Neural progenitor cell (in vitro differentiated cells): ENCODE measurements around the gene WWOX.

Experiments
- EZH2 ChIP-seq: fragments of 200-600 bp; sonication (generic); IDR thresholded peaks from 2 replicates; pipeline ENCODE4 v1.6.1; 2017; ENCODE audit warnings: antibody characterized with exemption, mild to moderate bottlenecking, moderate library complexity
- TF ChIP-seq, protein P1 (sequence below): fragments of 200-600 bp; sonication (generic); IDR thresholded peaks from 2 replicates; pipeline ENCODE4 v1.5.1; 2017; ENCODE audit warnings: antibody characterized with exemption, mild to moderate bottlenecking

DNA sequence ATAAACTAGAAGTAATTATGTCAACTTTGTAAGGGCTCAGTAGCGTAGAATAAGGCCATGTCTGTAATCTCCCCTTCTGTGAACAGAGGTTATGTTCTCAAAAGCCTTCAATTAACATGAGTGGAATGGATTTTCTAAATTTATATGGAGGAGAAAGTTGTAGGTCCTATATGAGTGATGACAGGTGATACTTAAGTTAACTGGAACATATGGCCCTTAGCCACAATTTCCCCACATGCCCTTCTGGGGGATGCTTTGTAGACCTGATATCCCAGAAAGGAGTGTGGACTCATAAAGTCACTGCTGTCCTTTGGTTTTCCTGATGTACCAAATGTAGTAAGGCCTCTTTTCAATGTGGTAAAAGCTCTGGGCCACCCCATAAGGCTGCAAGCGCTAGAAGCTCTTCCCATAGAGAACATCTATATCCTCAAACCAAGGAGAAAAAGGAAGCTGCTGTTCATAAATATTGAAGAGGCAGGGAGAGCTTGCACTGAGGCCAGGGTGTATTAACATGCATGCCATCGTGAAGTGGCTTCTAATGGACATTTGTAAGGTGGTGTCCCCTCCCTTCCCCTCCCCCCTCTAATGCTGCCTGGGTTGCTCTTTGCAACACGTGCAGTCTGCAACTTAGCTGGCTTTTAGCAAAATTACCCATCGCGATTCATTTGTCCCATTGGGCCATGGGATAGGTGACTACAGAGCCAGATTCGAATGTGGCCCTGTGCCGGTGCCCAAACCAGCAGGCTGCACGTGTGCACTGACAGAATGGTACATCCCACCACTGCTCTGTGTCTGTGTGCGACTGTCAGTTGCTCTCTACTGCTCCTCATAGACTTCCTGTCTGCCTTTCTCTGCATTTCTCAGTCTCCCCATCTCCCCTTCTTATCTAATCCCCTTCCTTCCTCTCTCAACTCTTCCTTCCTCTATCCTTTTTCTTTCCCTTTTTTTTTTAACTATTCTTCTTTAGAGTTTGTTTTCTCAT lies 269.0 kb downstream of the WWOX start:
- TF ChIP-seq, protein P1, sequence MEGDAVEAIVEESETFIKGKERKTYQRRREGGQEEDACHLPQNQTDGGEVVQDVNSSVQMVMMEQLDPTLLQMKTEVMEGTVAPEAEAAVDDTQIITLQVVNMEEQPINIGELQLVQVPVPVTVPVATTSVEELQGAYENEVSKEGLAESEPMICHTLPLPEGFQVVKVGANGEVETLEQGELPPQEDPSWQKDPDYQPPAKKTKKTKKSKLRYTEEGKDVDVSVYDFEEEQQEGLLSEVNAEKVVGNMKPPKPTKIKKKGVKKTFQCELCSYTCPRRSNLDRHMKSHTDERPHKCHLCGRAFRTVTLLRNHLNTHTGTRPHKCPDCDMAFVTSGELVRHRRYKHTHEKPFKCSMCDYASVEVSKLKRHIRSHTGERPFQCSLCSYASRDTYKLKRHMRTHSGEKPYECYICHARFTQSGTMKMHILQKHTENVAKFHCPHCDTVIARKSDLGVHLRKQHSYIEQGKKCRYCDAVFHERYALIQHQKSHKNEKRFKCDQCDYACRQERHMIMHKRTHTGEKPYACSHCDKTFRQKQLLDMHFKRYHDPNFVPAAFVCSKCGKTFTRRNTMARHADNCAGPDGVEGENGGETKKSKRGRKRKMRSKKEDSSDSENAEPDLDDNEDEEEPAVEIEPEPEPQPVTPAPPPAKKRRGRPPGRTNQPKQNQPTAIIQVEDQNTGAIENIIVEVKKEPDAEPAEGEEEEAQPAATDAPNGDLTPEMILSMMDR = no peak
- no peak for TF ChIP-seq EZH2
